Chondrocyte (in vitro differentiated cells): ENCODE results near the gene UNC119B. TPM values are rescaled to one million over a fixed set of nuclear protein-coding genes. Genes with fewer than 3 reads are reported as not detected.
A peak's percentile ranks its signal among the peaks of the same experiment; 100 is the strongest.

Experiments used
- DNase-seq: peaks from one replicate; pipeline ENCODE4 v3.0.0; 2021; ENCODE audit warnings: mixed read lengths, low spot score
- H3K27ac Mint-ChIP-seq: one replicate; pipeline ENCODE4 v1.8.0; 2021; ENCODE audit warnings: mild to moderate bottlenecking, moderate library complexity, mixed read lengths; ENCODE audit not compliant: unreplicated experiment
- H3K27me3 Mint-ChIP-seq: 2 replicates; pipeline ENCODE4 v1.8.0; 2021; ENCODE audit warnings: low read depth, mixed read lengths
- H3K36me3 Mint-ChIP-seq: 2 replicates; pipeline ENCODE4 v1.8.0; 2021; ENCODE audit warnings: low read depth, mixed read lengths
- H3K4me1 Mint-ChIP-seq: 2 replicates; pipeline ENCODE4 v1.8.0; 2021; ENCODE audit warnings: low read depth, mild to moderate bottlenecking, mixed read lengths
- H3K4me3 Mint-ChIP-seq: one replicate; pipeline ENCODE4 v1.8.0; 2021; ENCODE audit warnings: mild to moderate bottlenecking, moderate library complexity, mixed read lengths; ENCODE audit not compliant: unreplicated experiment
- H3K9me3 Mint-ChIP-seq: 2 replicates; pipeline ENCODE4 v1.8.0; 2021; ENCODE audit warnings: low read depth, mixed read lengths
- CTCF ChIP-seq: fragments of 200-600 bp; sonication (generic); IDR thresholded peaks from 2 replicates; pipeline ENCODE4 v1.5.0; 2021; ENCODE audit warnings: antibody characterized with exemption, mild to moderate bottlenecking, moderate library complexity
- total RNA-seq: library from RNA; stranded (reverse); gene quantifications from 3 replicates; pipeline ENCODE4 v1.2.1, GENCODE V29; 2021

UNC119B gene
- total RNA-seq, 1 donor from 2014 or later, result 22.3 TPM

DNA sequence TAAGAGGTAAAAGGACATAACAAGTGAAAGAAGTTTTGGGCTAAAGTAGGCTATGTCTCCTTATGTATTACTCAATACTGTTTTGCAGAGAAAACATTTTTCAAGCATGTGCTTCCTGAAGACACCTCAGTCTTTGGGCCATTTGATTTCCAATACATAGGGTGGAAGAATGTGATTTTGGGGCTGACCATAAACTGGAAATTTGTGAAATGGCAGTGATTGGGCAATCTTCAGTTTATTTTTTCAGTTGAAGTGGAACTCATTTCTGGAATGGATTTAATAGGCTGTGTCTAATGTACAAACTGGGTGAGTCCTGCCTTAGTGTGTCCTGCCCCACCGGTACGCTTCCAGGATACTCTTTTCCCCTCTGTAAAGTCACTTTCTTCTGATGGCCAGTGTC, 12.5 kb downstream of the UNC119B start:
- DNase-seq, result no peak
- Mint-ChIP-seq H3K4me1 (peaks cover 31% of the 10 kb centered on the region), H3K27me3 (no peaks in the 10 kb centered on the region), H3K36me3 (peaks cover 34% of the 10 kb centered on the region), H3K9me3 (no peaks in the 10 kb centered on the region), H3K27ac (no peak overlapping the region), H3K4me3 (no peak overlapping the region)
- no peak for TF ChIP-seq CTCF

GRCh38 chr12:120724720-120725119, 14.5 kb downstream of the UNC119B start:
- Mint-ChIP-seq H3K27me3 (no peaks in the 10 kb centered on the region), H3K36me3 (peaks cover 22% of the 10 kb centered on the region), H3K9me3 (no peaks in the 10 kb centered on the region), H3K27ac (peak overlapping the region; percentile 67), H3K4me1 (peaks cover 27% of the 10 kb centered on the region), H3K4me3 (peak overlapping the region; percentile 80)
- no peak for DNase-seq
- no peak for TF ChIP-seq CTCF

DNA sequence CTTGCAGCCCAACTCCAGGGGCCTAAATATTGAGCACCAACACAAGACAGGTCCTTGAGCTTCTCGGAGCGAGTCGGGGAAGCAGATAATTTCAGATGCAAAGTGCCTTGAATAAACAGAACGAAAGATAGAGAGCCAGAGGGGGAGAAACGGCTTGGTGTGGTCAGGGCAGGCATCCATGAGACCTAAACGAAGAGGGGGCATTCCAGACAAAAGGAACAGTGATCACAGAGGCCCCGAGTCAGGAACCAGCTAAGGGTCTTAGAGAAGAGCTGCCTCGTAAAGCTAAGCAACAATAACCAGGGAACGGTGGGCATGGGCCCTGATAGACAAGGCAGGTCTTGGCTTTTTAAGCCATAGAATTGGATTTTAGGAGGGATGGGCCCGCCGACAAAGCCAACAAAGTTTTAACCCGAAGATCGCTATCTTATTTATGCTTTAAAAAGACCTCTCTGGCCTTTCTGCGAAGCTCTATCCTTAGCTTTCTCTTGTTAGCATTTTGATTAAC, 14.9 kb downstream of the UNC119B start:
- Mint-ChIP-seq H3K27me3 (no peaks in the 10 kb centered on the region), H3K27ac (peak overlapping the region; percentile 67), H3K9me3 (no peaks in the 10 kb centered on the region), H3K4me3 (peak overlapping the region; percentile 80), H3K4me1 (peaks cover 27% of the 10 kb centered on the region), H3K36me3 (peaks cover 18% of the 10 kb centered on the region)
- no peak for TF ChIP-seq CTCF
- no peak for DNase-seq

GRCh38 chr12:120725659-120726509, 15.6 kb downstream of the UNC119B start, which contains the start of gene ACADS:
ACADS (plus strand) TSS chr12:120725826; CDS start chr12:120725886, 60 bp downstream.
- H3K27ac Mint-ChIP-seq, result peak within 1 kb of the TSS; percentile 74
- TF ChIP-seq CTCF, result peak; percentile 21
- peaks cover 14% of the 10 kb centered on the region for H3K36me3 Mint-ChIP-seq
- H3K4me1 Mint-ChIP-seq, result peaks cover 20% of the 10 kb centered on the region
- H3K27me3 Mint-ChIP-seq, result no peaks in the 10 kb centered on the region
- DNase-seq, result no peak
- H3K4me3 Mint-ChIP-seq, result peak within 1 kb of the TSS; percentile 80
- no peaks in the 10 kb centered on the region for H3K9me3 Mint-ChIP-seq

GRCh38 chr12:120726510-120726793, 16.2 kb downstream of the UNC119B start:
- DNase-seq, result no peak
- Mint-ChIP-seq H3K27me3 (no peaks in the 10 kb centered on the region), H3K4me3 (peak overlapping the region; percentile 80), H3K36me3 (peaks cover 11% of the 10 kb centered on the region), H3K4me1 (peaks cover 18% of the 10 kb centered on the region), H3K27ac (no peak overlapping the region), H3K9me3 (no peaks in the 10 kb centered on the region)
- TF ChIP-seq CTCF, result no peak
